Measurements from ENCODE around the gene MRM2.

The MRM2 gene

GRCh38 chr7:2218444-2218785 lies 23.6 kb downstream of the MRM2 start:
- TF ChIP-seq CTCF (IDR thresholded peaks at IDR 0.05) = no peak

GRCh38 chr7:2217716-2218443 lies 24.1 kb downstream of the MRM2 start:
- H3K4me3 ChIP-seq (ENCODE audit: low read depth in 1 of 2, low read length in 1 of 2) = no peak overlapping the region
- peaks cover 92% of the 10 kb centered on the region for H3K36me3 ChIP-seq
- no peaks in the 10 kb centered on the region for H3K9me3 ChIP-seq
- H3K4me1 ChIP-seq (ENCODE audit: control insufficient read depth in 1 of 2, insufficient read depth in 1 of 2, low read depth in 1 of 2, low read length in 1 of 2) = no peaks in the 10 kb centered on the region
- TF ChIP-seq CTCF (IDR thresholded peaks at IDR 0.05) = no peak
- H3K27me3 ChIP-seq = no peaks in the 10 kb centered on the region
- H3K27ac ChIP-seq = no peak overlapping the region

More at GRCh38 chr7:2218444-2218785, 23.6 kb downstream of the MRM2 start:
- Histone ChIP-seq H3K27me3 (no peaks in the 10 kb centered on the region), H3K4me1 (ENCODE audit: control insufficient read depth in 1 of 2, insufficient read depth in 1 of 2, low read depth in 1 of 2, low read length in 1 of 2) (no peaks in the 10 kb centered on the region), H3K27ac (no peak overlapping the region), H3K36me3 (peaks cover 92% of the 10 kb centered on the region), H3K4me3 (ENCODE audit: low read depth in 1 of 2, low read length in 1 of 2) (no peak overlapping the region), H3K9me3 (no peaks in the 10 kb centered on the region)

DNA sequence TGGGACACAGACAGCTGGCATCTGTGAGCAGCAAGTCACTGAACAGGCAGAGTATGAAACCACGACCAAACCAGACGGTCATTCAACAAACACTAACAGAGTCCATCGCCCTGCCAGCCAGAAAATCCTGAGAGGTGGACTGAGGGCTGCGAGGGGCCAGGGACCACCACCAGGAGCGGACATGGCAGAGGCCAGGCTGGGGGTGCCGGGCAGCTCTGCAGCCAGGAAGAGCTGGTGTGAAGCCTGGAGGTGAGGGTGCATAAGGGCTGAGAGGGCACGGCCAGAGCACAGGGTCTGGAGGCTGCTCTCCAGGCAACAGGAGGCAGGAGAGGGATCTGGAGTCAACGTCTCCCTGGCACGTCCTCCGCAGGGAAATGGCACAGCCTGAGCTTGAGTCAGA lies 24.8 kb downstream of the MRM2 start:
- Histone ChIP-seq H3K27me3 (no peaks in the 10 kb centered on the region), H3K4me1 (ENCODE audit: control insufficient read depth in 1 of 2, insufficient read depth in 1 of 2, low read depth in 1 of 2, low read length in 1 of 2) (no peaks in the 10 kb centered on the region), H3K4me3 (ENCODE audit: low read depth in 1 of 2, low read length in 1 of 2) (no peak overlapping the region), H3K36me3 (peaks cover 92% of the 10 kb centered on the region), H3K27ac (no peak overlapping the region), H3K9me3 (no peaks in the 10 kb centered on the region)
- TF ChIP-seq CTCF (IDR thresholded peaks at IDR 0.05) = no peak

GRCh38 chr7:2215851-2216250 lies 26.2 kb downstream of the MRM2 start:
- Histone ChIP-seq H3K36me3 (peaks cover 92% of the 10 kb centered on the region), H3K27me3 (no peaks in the 10 kb centered on the region)

GRCh38 chr7:2214636-2215035 lies 27.4 kb downstream of the MRM2 start:
- Histone ChIP-seq H3K36me3 (peaks cover 94% of the 10 kb centered on the region), H3K4me3 (ENCODE audit: low read depth in 1 of 2, low read length in 1 of 2) (no peak overlapping the region), H3K9me3 (no peaks in the 10 kb centered on the region), H3K4me1 (ENCODE audit: control insufficient read depth in 1 of 2, insufficient read depth in 1 of 2, low read depth in 1 of 2, low read length in 1 of 2) (no peaks in the 10 kb centered on the region), H3K27me3 (no peaks in the 10 kb centered on the region), H3K27ac (no peak overlapping the region)
- TF ChIP-seq CTCF (IDR thresholded peaks at IDR 0.05) = no peak

More at GRCh38 chr7:2215851-2216250, 26.2 kb downstream of the MRM2 start:
- Histone ChIP-seq H3K27ac (no peak overlapping the region), H3K4me1 (ENCODE audit: control insufficient read depth in 1 of 2, insufficient read depth in 1 of 2, low read depth in 1 of 2, low read length in 1 of 2) (no peaks in the 10 kb centered on the region), H3K4me3 (ENCODE audit: low read depth in 1 of 2, low read length in 1 of 2) (no peak overlapping the region), H3K9me3 (no peaks in the 10 kb centered on the region)
- no peak for TF ChIP-seq CTCF (IDR thresholded peaks at IDR 0.05)
